ENCODE measurements around the gene GCK.
"Not testable (repeated sequence)": the region's sequence is repeated elsewhere in the genome, so short reads cannot be mapped to it uniquely, and the experiment has no call there.

The GCK gene

GRCh38 chr7:44139311-44140010 lies 49.8 kb downstream of the GCK start:
- DNase-seq: no peak

GRCh38 chr7:44138698-44139097 lies 50.5 kb downstream of the GCK start:
- no peak for DNase-seq

GRCh38 chr7:44136731-44137130 lies 52.5 kb downstream of the GCK start:
- DNase-seq: no peak

- DNase-seq: no peak
Measured at GRCh38 chr7:44134943-44135628, 54.2 kb downstream of the GCK start.

GRCh38 chr7:44133295-44133694 lies 55.9 kb downstream of the GCK start:
- no peak for DNase-seq

- no peak for DNase-seq
Measured at GRCh38 chr7:44132039-44132438, 57.2 kb downstream of the GCK start.

- DNase-seq: peak in 1 of 5 experiments; percentile 10
Measured at GRCh38 chr7:44131173-44132029, 57.8 kb downstream of the GCK start.

GRCh38 chr7:44128721-44129582 lies 60.3 kb downstream of the GCK start:
- no peak for DNase-seq

- no peak for DNase-seq
Measured at GRCh38 chr7:44127161-44127560, 62.1 kb downstream of the GCK start.

GRCh38 chr7:44126574-44126973 lies 62.7 kb downstream of the GCK start:
- DNase-seq: not testable (repeated sequence)

- DNase-seq: no peak
Measured at GRCh38 chr7:44124822-44125202, 64.4 kb downstream of the GCK start.

- DNase-seq: peak; percentile 93 to 98 (median 97)
Measured at GRCh38 chr7:44123190-44124003, 65.8 kb downstream of the GCK start, which contains the start of gene POLD2. Gene POLD2 (minus strand): TSS chr7:44123548. CDS start chr7:44122053, 1,495 bp downstream.

- no peak for DNase-seq
Measured at GRCh38 chr7:44122529-44122928, 66.7 kb downstream of the GCK start.

- no peak for DNase-seq
Measured at GRCh38 chr7:44121761-44122420, 67.3 kb downstream of the GCK start.

GRCh38 chr7:44120395-44120794 lies 68.8 kb downstream of the GCK start:
- no peak for DNase-seq

- DNase-seq: no peak
Measured at GRCh38 chr7:44119829-44120380, 69.3 kb downstream of the GCK start.

GRCh38 chr7:44117801-44118429 lies 71.3 kb downstream of the GCK start:
- DNase-seq: no peak

- DNase-seq: no peak
Measured at GRCh38 chr7:44116789-44117666, 72.2 kb downstream of the GCK start.

Data from T-helper 2 cell (primary cell).